HCT116 (cell line): Measurements from ENCODE around the gene ANO9.

ENCODE experiments used
- CEBPB ChIP-seq: IDR thresholded peaks from 2 replicates; pipeline ENCODE4 v1.6.1; 2012; ENCODE audit warnings: low read depth
- CTCF ChIP-seq, 3 experiments: fragments of 200-600 bp in 1 of 3; sonication (generic) in 1 of 3; IDR thresholded peaks in 2 of 3; conservative IDR thresholded peaks in 1 of 3; 2 replicates each; pipeline ENCODE4 v1.5.1; 2012 to 2017; ENCODE audit warnings: low read depth in 2 of 3, low read length in 2 of 3, antibody characterized with exemption in 1 of 3, borderline replicate concordance in 1 of 3, control low read depth in 1 of 3, mild to moderate bottlenecking in 1 of 3, mixed read lengths in 1 of 3, mixed run types in 1 of 3, moderate library complexity in 1 of 3; ENCODE audit not compliant: insufficient read depth in 1 of 3
- EZH2 ChIP-seq: fragments of 200-600 bp; sonication (generic); IDR thresholded peaks from 2 replicates; pipeline ENCODE4 v1.6.1; 2017; ENCODE audit warnings: antibody characterized with exemption, mixed run types
- FOSL1 ChIP-seq: IDR thresholded peaks from 2 replicates; pipeline ENCODE4 v1.6.1; 2012; ENCODE audit warnings: low read depth
- JUND ChIP-seq: IDR thresholded peaks from 2 replicates; pipeline ENCODE4 v1.6.1; 2012
- POLR2A ChIP-seq: IDR thresholded peaks from 2 replicates; pipeline ENCODE4 v1.7.0; 2011; ENCODE audit warnings: borderline replicate concordance; ENCODE audit not compliant: insufficient read depth, insufficient read length; ENCODE audit errors: extremely low read depth
- POLR2AphosphoS5 ChIP-seq: IDR thresholded peaks from 2 replicates; pipeline ENCODE4 v1.6.1; 2011; ENCODE audit warnings: mild to moderate bottlenecking, low read depth, low read length, moderate library complexity
- REST ChIP-seq: IDR thresholded peaks from 2 replicates; pipeline ENCODE4 v1.6.1; 2012; ENCODE audit warnings: low read depth
- SRF ChIP-seq: IDR thresholded peaks from 2 replicates; pipeline ENCODE4 v1.6.1; 2012; ENCODE audit warnings: low read depth
- TCF7L2 ChIP-seq: IDR thresholded peaks from 2 replicates; pipeline ENCODE4 v1.7.0; 2011; ENCODE audit warnings: borderline replicate concordance, inconsistent platforms; ENCODE audit not compliant: insufficient read depth, insufficient read length; ENCODE audit errors: extremely low read depth
- YY1 ChIP-seq: IDR thresholded peaks from 2 replicates; pipeline ENCODE4 v1.6.1; 2011; ENCODE audit warnings: low read length, low read depth, moderate library complexity, mild to moderate bottlenecking; ENCODE audit not compliant: insufficient replicate concordance; ENCODE audit errors: extremely low read depth
- ZBTB33 ChIP-seq: IDR thresholded peaks from 2 replicates; pipeline ENCODE4 v1.6.1; 2011; ENCODE audit warnings: mild to moderate bottlenecking, low read length, moderate library complexity; ENCODE audit not compliant: insufficient replicate concordance; ENCODE audit errors: extremely low read depth
- ZFX ChIP-seq: fragments of 450-650 bp; IDR thresholded peaks from 2 replicates; pipeline ENCODE4 v1.6.1; 2017
- ZNF274 ChIP-seq: fragments of 200-500 bp; sonication (Bioruptor generic); IDR thresholded peaks from 2 replicates; pipeline ENCODE4 v1.6.1; 2014; ENCODE audit warnings: mild to moderate bottlenecking, low read depth, low read length, inconsistent platforms

GRCh38 chr11:371051-371450 is 70.8 kb downstream of the ANO9 start:
- TF ChIP-seq EZH2 (no peak), FOSL1 (no peak), REST (no peak), POLR2AphosphoS5 (no peak), YY1 (no peak), ZNF274 (no peak), CTCF (IDR thresholded peaks at IDR 0.05 in 2 of 3, conservative IDR thresholded peaks at IDR 0.05 in 1 of 3; ENCODE audit: borderline replicate concordance in 1 of 3, insufficient read depth in 1 of 3, low read depth in 2 of 3, low read length in 2 of 3) (no peak), CEBPB (no peak), SRF (no peak), TCF7L2 (no peak), ZBTB33 (no peak), POLR2A (no peak), JUND (no peak), ZFX (no peak)
